ENCODE data around the gene MMP24OS. TPM values are rescaled to one million over a fixed set of nuclear protein-coding genes. Genes with fewer than 3 reads are reported as not detected.
A peak's percentile ranks its signal among the peaks of the same experiment; 100 is the strongest.

MMP24OS gene
- total and polyA plus RNA-seq, 10 of the 15 experiments (the other 5 are each of a cell fraction or from before 2014, with no cell fraction given) = 2.0 to 30.9 (median 10.9) TPM

DNA sequence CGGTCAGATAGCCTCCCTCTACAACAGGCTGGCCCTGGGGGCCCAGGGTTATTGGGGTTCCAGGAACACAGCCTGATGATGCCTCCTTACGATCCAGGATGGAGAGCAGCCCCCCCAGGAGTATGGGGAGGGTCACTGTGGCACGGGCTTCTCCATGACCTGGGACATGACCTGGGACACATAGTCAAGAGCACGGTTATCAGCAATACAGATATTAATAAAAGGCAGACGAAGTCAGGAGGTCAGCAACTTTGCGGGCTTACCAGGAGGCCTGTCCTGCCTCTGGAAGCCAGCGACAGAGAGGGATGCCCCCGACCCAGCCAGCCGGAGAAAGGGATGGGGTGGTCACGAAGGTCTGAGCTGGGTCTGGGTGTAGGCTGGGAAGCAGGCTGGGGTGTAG lies 795 bp downstream of the MMP24OS start (continued):
- TF ChIP-seq, protein P1, sequence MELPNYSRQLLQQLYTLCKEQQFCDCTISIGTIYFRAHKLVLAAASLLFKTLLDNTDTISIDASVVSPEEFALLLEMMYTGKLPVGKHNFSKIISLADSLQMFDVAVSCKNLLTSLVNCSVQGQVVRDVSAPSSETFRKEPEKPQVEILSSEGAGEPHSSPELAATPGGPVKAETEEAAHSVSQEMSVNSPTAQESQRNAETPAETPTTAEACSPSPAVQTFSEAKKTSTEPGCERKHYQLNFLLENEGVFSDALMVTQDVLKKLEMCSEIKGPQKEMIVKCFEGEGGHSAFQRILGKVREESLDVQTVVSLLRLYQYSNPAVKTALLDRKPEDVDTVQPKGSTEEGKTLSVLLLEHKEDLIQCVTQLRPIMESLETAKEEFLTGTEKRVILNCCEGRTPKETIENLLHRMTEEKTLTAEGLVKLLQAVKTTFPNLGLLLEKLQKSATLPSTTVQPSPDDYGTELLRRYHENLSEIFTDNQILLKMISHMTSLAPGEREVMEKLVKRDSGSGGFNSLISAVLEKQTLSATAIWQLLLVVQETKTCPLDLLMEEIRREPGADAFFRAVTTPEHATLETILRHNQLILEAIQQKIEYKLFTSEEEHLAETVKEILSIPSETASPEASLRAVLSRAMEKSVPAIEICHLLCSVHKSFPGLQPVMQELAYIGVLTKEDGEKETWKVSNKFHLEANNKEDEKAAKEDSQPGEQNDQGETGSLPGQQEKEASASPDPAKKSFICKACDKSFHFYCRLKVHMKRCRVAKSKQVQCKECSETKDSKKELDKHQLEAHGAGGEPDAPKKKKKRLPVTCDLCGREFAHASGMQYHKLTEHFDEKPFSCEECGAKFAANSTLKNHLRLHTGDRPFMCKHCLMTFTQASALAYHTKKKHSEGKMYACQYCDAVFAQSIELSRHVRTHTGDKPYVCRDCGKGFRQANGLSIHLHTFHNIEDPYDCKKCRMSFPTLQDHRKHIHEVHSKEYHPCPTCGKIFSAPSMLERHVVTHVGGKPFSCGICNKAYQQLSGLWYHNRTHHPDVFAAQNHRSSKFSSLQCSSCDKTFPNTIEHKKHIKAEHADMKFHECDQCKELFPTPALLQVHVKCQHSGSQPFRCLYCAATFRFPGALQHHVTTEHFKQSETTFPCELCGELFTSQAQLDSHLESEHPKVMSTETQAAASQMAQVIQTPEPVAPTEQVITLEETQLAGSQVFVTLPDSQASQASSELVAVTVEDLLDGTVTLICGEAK (IDR thresholded peaks at IDR 0.05; ENCODE audit: borderline replicate concordance) = peak; percentile 31; the same call in 1 of the 2 replicates
- TF ChIP-seq KLF5 (IDR thresholded peaks at IDR 0.05; ENCODE audit: partially characterized antibody) (no peak), TAF1 (IDR thresholded peaks at IDR 0.05; ENCODE audit: borderline replicate concordance, low read depth, low read length) (no peak), PML (IDR thresholded peaks at IDR 0.05; ENCODE audit: low read length) (no peak), DPF2 (IDR thresholded peaks at IDR 0.05) (no peak), ETV6 (conservative IDR thresholded peaks at IDR 0.05 in 1 of 2, IDR thresholded peaks at IDR 0.05 in 1 of 2; ENCODE audit: borderline replicate concordance in 1 of 2, low read depth in 1 of 2) (no peak), JUND (IDR thresholded peaks at IDR 0.05; ENCODE audit: low read depth, low read length) (no peak), MYC (IDR thresholded peaks at IDR 0.05; ENCODE audit: insufficient read depth, insufficient read length, insufficient replicate concordance, low read length, severe bottlenecking) (no peak), RAD51 (IDR thresholded peaks at IDR 0.05) (no peak), SUZ12 (IDR thresholded peaks at IDR 0.05; ENCODE audit: unreplicated experiment) (no peak), LARP7 (IDR thresholded peaks at IDR 0.05) (no peak), CHD2 (IDR thresholded peaks at IDR 0.05; ENCODE audit: borderline replicate concordance, low read depth, low read length) (no peak)
- TF ChIP-seq, protein P2, sequence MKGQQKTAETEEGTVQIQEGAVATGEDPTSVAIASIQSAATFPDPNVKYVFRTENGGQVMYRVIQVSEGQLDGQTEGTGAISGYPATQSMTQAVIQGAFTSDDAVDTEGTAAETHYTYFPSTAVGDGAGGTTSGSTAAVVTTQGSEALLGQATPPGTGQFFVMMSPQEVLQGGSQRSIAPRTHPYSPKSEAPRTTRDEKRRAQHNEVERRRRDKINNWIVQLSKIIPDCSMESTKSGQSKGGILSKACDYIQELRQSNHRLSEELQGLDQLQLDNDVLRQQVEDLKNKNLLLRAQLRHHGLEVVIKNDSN (IDR thresholded peaks at IDR 0.05; ENCODE audit: borderline replicate concordance, extremely low read length, insufficient read depth, low read depth, low read length) = no peak
- TF ChIP-seq, protein P3, sequence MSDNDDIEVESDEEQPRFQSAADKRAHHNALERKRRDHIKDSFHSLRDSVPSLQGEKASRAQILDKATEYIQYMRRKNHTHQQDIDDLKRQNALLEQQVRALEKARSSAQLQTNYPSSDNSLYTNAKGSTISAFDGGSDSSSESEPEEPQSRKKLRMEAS (IDR thresholded peaks at IDR 0.05; ENCODE audit: low read depth, low read length) = no peak
- TF ChIP-seq, protein P4, sequence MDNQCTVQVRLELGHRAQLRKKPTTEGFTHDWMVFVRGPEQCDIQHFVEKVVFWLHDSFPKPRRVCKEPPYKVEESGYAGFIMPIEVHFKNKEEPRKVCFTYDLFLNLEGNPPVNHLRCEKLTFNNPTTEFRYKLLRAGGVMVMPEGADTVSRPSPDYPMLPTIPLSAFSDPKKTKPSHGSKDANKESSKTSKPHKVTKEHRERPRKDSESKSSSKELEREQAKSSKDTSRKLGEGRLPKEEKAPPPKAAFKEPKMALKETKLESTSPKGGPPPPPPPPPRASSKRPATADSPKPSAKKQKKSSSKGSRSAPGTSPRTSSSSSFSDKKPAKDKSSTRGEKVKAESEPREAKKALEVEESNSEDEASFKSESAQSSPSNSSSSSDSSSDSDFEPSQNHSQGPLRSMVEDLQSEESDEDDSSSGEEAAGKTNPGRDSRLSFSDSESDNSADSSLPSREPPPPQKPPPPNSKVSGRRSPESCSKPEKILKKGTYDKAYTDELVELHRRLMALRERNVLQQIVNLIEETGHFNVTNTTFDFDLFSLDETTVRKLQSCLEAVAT (IDR thresholded peaks at IDR 0.05) = 0 out of 2 replicates have a peak, but pooled peaks have one; percentile 27
- TF ChIP-seq, protein P5, sequence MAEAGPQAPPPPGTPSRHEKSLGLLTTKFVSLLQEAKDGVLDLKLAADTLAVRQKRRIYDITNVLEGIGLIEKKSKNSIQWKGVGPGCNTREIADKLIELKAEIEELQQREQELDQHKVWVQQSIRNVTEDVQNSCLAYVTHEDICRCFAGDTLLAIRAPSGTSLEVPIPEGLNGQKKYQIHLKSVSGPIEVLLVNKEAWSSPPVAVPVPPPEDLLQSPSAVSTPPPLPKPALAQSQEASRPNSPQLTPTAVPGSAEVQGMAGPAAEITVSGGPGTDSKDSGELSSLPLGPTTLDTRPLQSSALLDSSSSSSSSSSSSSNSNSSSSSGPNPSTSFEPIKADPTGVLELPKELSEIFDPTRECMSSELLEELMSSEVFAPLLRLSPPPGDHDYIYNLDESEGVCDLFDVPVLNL (IDR thresholded peaks at IDR 0.05; ENCODE audit: low read depth, low read length) = no peak
- TF ChIP-seq, protein P6, sequence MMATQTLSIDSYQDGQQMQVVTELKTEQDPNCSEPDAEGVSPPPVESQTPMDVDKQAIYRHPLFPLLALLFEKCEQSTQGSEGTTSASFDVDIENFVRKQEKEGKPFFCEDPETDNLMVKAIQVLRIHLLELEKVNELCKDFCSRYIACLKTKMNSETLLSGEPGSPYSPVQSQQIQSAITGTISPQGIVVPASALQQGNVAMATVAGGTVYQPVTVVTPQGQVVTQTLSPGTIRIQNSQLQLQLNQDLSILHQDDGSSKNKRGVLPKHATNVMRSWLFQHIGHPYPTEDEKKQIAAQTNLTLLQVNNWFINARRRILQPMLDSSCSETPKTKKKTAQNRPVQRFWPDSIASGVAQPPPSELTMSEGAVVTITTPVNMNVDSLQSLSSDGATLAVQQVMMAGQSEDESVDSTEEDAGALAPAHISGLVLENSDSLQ (IDR thresholded peaks at IDR 0.05) = no peak; the same call in 1 of the 2 replicates
